Measurements from ENCODE around the gene SYT11. TPM values are rescaled to one million over a fixed set of nuclear protein-coding genes. Genes with fewer than 3 reads are reported as not detected.
"Not testable (repeated sequence)": the region's sequence is repeated elsewhere in the genome, so short reads cannot be mapped to it uniquely, and the experiment has no call there.

Gene SYT11
- total RNA-seq, 1 experiment from 2014 or later, result 16.9 TPM

DNA sequence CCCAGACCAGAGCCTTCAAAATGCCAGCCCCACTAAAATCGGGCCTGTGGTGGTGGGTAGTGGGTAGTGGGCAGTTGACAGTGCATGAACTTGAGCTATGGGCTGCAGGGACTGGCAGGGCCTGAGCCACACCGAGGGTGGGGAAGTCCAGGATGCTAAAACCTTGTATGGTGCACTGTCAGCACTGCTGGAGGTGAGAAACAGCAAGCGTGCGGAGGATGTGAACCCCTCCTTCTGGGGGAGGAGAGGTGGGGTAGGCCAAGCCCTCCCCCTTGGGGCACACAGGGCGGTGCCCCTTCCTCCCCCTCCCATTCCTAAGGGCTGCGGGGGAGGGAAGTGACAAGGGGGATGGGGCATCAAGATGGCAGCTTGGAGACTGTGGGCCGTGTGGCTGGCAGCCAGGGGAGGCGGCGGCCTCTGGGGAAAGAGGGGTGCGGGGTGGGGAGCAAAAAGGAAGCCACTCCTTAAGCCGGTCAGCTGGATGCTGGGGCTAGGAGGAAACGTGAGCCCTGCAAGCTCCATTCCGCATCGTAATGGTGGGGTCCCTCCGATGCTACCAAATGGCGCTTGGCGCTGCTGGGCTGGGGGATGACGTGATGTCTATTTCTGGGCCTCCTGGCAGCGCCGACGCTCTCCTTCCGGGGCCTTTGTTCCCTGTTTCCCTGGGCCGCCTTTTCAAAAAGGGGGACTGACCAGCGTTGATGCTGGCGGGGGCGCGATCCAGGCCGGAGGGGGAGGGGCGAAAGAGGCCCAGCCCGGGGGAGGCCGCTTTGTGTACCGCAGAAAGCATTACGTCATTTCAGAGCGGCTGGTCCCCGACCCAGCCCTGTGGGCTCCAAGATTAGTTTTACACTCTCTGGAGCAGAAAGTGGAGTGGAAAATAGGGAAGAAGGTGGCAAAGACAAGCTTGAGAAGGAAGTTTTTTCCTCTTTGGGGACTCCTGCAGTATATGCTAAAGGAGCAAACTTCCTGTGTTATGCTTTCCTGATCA, 809 bp downstream of the SYT11 start:
- peak; percentile 70 for DNase-seq (ENCODE audit: low read depth)

DNA sequence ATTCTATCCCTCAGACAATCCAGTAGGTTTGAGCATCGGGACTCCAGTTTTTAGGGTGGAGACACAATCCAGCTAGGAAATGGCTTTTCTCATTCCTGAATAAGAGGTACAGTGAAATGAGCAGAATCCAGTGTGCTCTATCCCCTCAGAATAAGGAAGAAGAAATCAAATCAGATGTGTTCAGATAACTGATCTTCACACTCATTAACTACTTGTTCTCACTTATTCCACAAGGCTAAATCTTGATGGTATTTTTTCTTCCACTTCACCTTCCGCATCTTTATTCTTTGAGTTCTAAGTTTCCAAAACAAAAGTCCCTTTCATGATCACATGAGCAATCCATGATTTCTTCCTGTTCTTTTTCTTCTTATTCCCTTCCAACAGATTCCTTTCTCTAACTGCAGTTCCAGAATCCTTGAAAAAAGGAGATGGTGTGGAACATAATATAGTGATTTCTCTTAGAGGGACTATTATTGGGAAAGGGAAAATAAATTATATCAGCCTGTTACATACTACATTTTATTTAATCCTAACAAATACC, 1.7 kb downstream of the SYT11 start:
- no peak for DNase-seq (ENCODE audit: low read depth)

DNA sequence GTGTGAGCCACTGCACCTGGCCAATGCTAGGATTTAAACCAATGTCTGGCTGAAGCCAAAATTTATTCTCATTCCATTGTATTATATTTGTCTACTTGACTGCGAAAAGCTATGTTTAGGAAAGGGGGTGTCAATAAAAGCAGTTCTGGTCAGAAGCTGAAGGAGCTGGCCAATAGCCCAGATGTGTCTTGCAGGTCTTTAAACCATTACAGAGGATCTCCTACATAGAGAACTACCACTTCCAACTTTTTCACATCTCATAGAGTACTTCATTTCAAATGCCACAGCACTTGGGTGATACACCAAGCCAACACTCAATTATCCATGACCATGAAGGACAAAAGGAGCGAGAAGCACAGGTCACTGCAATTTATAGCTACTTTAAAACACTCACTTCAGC, 2.5 kb downstream of the SYT11 start:
- no peak for DNase-seq (ENCODE audit: low read depth)

DNA sequence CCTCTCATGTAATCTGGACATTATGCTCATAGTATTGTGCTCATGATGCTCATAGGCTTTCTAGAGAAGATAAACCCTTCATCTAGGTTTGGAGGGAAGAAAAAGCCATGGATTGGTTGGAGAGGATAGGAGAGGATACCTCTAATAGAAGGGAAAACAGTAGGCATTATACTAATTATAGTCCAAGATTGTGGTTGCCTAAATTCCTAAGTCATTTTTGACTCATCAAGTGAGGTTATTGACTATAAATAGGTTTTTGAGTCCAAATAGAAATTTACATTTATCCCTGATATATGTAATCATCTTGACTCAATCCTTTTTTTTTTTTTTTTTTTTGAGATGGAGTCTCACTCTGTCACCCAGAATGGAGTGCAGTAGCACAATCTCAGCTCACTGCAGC, 5.0 kb downstream of the SYT11 start:
- DNase-seq (ENCODE audit: low read depth), result peak; percentile 6

DNA sequence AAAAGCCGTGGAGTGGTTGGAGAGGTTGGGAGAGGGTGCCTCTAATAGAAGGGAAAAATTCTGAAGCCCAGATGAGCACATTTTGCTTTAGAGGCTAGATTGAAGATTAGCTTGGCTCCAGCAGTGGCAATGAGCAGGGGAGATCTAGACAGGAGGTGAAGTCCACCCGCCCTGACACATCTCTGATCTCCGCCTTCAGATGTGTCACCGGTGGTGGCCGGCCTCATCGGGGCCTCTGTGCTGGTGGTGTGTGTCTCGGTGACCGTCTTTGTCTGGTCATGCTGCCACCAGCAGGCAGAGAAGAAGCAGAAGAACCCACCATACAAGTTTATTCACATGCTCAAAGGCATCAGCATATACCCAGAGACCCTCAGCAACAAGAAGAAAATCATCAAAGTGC, 8.4 kb downstream of the SYT11 start:
- no peak for DNase-seq (ENCODE audit: low read depth)

DNA sequence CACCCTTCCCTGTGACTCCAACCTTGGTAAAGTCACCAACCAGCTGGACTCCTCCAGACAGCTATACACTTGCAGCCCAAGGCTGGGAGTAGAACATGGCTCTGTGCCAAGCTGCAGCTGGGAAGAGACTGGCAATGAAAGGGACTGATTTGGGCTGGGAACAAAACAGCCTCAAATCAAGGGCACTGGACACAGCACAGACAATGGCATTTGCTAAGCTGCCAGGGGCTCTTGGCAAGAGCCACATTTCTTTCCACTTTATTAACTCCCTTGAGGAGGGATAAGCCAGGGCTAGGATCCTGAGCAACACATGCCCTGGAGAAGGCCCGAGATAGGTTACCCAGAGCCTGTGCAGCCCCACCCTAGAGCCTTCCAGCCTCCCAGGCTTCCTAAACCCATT, 12.0 kb downstream of the SYT11 start:
- no peak for DNase-seq (ENCODE audit: low read depth)

DNA sequence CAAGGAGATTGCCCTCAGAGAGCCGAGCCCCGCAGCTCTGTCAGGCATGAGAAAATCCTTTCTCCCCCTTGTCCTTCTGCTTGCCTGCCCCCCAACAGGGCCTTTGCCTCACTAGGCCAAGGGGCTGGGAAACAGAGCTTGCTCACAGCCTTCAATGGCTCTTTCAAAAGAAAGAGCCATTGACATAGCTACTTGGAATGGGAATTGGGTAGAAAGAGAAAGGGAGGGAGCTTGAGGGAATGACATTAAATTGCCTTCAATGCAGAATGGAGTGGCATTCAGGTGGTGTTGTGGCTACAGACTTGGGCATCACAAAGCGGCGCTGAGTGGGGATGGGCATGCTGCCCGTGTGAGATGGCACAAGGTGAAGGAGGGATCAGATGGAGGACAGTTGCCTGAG, 13.2 kb downstream of the SYT11 start:
- DNase-seq (ENCODE audit: low read depth), result no peak

DNA sequence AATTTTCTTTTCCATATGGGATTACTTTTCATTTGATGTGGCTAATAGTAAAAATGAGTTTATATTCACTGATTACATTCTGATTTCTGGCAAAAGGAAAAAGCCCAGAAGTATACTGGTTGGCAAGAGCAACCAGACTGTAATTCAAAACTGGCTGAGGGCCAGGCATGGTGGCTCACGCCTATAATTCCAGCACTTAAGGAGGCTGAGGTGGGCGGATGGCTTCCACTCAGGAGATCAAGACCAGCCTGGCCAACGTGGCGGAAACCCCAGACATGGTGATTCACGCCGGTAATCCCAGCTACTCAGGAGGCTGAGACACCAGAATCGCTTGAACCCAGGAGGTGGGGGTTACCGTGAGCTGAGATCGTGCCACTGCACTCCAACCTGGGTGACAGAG, 14.5 kb downstream of the SYT11 start:
- DNase-seq (ENCODE audit: low read depth), result no peak

DNA sequence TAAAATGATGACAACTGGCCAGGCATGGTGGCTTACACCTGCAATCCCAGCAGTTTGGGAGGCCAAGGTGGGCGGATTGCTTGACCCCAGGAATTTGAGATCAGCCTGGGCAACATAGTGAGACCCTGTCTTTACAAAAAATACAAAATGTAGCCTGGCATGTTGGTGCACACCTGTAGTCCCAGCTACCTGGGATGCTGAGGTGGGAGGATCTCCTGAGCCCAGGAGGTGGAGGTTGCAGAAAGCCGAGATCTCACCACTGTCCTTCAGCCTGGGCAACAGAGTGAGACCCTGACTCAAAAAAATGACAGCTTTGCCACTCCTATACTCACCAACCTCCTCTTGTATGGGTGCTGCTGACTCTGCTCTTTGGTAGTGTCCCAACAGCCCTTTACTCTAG, 18.6 kb downstream of the SYT11 start:
- no peak for DNase-seq (ENCODE audit: low read depth)

DNA sequence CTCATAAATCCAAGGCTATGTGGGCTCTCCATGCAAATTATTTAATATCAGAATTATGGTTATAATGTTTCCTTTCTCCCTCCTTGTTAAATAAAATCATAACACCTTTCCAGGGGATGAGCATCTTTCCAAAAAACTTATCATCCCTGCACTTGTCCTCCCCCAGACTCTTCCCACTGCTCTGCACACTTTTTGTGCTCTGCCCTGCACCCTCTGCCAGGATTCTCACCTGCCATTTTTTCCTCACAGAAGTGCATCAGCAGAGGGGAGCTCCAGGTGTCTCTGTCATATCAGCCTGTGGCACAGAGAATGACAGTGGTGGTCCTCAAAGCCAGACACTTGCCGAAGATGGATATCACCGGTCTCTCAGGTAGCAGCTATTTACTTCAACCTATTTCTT, 20.9 kb downstream of the SYT11 start:
- DNase-seq (ENCODE audit: low read depth), result no peak

DNA sequence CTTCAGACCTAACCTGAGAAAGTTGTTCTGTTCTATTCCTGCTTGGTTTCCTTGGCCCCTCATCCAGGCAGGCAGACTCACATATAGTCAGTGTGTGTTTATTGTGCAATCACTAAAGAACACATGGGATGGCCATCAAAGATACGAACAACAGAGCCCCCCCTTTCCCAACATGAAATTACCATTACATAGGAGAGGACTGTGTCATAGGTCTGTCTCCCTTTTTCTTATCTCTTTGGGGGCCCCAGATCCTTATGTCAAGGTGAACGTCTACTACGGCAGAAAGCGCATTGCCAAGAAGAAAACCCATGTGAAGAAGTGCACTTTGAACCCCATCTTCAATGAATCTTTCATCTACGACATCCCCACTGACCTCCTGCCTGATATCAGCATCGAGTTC, 21.6 kb downstream of the SYT11 start:
- DNase-seq (ENCODE audit: low read depth), result no peak

DNA sequence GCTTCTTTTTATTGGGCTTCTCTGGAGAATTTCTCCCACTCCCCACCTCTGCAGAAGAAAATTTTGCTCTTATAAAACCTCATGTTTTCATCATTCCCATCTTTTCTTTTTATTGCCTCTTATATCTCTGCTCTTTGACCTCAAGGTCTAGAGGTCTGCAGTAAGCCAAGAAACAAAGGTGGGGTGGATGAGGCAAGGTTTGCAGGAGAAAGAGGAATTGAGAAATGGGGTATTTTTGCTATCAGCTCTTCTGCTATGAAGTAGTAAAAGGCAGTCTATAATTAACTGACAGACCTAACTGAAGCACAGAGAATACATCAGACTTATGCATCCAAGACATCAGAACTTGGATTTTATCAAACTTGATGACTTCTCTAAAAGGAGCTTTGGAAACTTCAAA, 22.9 kb downstream of the SYT11 start:
- DNase-seq (ENCODE audit: low read depth), result no peak

DNA sequence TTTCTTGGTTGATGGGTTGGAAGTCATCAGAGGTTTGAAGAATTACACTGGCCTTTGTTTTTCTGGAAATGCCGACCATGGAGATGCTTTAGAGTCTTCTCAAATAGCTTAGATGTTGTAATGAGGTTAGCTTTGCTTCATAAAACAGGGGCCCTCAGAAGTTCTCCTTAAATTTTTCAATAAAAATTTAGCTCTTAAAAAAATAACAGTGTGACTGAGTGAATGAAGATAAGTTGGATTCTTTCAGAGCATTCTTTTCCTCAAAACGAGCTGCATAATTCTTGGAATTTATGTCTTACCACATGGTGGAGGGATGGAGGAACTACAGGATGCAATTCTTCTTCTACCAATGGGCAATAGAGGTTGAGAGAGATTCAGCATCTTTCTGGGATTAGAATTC, 23.4 kb downstream of the SYT11 start:
- DNase-seq (ENCODE audit: low read depth), result no peak

DNA sequence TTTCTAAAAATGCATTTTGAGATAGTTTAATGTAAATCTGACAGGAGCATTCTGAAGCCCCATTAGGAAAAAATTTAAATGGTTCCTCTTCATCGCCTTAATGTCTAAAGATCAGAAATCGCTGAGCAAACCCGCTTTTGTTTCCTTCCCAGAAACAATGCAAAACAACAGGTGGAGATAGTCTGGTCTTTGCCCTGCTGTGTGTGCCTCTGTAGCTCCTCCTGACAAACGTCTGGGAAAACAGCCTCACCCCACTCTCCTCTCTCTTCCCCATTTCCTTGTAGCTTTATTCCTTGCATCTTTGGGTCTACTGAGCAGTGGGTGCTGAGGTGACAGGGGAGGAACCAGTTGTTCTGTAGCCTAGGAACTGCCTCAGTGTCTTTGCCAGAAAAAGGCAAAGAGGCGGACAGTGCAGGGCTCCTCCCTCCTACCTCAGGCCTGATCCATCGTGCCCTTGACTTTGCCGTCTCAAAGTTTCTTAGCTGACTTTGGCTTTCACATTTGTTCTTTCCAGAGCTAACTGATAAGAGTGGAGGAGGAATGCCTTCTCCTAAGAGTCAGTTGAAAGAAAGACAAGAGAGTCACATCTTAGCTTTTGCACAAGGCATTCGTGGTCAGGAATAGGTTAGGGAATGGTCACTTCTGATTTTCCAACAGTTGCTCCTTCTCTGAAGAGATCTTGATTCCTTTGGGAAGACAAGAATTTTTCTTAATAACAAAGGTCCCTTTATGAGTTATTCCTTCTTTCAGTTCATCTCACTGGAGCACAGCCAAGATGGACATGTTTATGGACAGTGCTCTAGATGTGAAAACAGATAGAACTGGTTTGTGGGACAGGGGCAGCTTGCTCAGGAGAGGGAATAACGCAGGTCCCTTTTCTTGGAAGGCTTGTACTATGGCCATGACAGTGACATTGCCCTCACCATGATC, 24.9 kb downstream of the SYT11 start:
- DNase-seq (ENCODE audit: low read depth), result no peak

DNA sequence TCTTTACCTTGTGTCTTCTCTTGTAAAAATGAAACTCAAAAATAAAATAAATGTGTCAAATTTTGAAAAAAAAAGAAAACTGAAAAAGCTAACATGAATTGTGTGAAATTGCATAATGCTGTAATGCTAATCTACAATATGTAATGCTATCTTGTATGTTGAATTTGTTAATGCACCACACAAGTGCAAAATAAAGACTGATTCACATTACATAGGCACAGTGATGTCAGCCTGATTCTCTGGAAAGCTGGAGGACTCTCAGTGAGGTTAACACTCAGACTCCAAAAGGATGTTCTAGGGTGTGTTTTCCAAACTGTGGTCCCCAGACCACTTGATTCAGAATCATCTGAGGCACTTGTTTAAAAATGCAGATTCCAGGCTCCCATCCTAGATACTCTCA, 25.6 kb downstream of the SYT11 start:
- no peak for DNase-seq (ENCODE audit: low read depth)

DNA sequence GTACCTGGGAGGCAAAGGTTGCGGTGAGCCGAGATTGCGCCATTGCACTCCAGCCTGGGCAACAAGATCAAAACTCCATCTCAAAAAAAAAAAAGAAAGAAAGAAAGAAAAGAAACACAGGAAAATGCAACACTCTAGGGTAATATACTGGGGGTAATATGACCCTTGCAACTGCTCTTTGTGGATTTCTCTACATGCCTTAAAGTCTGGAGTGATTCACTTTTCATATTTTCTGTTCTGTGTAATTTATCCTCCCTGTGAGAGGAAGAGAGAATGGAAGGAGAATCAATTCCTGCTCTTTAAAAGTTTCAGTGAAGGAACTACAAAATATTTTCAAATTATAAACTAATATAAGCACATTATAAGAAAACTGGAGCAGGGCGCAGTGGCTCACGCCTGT, 29.1 kb downstream of the SYT11 start:
- DNase-seq (ENCODE audit: low read depth), result no peak

DNA sequence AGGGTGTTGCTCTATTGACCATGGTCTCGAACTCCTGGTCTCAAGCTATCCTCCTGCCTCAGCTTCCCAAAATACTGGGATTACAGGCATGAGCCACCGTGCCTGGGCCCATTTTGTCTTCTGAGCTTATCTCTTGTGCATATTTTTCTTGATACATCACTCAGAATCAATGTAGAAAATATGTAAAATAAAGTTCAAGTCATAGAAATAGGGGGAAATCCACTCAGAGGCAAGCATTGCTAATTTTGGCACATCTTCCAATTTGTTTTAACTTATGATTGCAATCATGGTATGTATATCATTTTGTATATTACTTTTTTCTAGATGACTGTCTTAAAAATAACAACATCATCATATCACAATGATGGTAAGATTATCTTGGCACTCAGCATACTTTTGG, 30.2 kb downstream of the SYT11 start:
- DNase-seq (ENCODE audit: low read depth), result no peak

DNA sequence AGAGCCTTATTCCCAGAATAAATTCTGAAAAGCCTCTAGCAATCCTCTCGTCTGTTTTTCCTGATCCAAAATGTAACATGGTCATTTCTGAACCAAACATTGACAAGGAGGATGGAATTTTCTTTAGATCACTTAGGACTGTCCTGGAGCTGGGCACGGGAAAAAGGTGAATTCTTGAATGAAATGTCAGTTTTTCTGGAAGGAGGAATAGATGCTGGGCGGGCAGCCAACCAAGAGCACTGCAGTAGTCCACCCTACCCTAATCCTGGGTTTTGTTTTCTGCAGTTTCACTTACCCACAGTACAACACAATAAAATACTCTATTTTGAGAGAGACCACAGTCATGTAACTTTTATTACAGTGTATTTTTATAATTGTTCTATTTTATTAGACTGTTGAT, 30.9 kb downstream of the SYT11 start:
- no peak for DNase-seq (ENCODE audit: low read depth)

DNA sequence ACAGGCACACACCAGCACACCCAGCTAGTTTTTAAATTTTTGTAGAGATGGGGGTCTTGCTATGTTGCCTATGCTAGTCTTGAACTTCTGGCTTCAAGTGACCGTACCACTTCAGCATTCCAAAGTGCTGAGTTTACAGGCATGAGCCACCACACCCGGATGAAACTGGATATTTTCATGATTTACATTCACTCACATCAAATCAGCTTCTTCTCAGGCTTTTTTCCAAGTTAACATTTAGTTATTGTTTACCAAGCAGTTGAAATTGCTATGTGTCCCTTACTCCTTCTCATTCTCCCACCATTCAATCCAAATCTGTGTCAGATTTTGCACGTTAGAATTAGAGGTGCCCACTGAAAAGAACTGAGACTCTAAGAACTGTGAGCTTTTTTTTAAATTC, 33.4 kb downstream of the SYT11 start:
- peak; percentile 86 for DNase-seq (ENCODE audit: low read depth)

DNA sequence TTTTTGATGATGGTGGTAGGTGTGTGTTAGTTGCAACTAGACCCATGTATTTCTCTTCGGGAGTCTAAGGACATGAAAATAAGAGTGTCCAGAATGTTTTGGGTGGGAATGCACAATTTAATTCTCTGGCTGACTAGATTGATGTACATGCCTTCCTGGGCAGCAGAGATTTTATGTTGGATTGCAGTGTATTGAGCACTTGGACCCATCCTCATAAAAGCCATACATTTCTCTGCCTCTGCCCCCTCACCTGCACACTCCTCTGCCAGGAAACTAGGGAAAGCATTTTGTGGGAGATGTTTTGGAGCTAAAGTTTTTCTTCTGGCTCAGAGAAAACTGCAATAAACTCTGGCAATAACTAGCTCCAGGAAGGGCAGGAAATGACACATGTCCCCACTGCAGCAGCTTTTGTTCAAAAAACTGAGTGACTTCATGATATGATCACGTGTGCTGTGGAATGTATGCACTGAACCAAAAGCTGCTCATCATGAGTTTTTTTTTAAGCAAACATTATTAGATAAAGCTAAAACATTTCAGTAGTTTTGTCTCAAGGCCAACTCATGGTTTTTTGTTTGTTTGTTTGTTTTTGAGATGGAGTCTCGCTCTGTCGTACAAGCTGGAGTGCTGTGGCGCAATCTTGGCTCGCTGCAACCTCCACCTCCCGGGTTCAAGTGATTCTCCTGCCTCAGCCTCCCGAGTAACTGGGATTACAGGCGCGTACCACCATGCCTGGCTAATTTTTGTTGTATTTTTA, 34.2 kb downstream of the SYT11 start:
- peak; percentile 93 for DNase-seq (ENCODE audit: low read depth)

DNA sequence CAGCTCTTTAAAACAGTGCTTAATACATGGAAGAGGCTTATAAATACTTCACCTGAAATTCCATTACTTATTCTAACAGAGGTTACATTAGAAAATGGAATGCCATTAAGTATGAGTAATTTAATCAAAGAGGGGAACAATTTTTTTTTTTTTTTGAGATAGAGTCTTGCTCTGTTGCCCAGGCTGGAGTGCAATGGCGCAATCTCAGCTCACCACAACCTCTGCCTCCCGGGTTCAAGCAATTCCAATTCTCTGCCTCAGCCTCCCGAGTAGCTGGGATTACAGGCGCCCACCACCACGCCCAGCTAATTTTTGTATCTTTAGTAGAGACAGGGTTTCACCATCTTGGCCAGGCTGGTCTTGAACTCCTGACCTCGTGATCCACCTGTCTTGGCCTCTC, 36.2 kb downstream of the SYT11 start:
- DNase-seq (ENCODE audit: low read depth), result not testable (repeated sequence)
